HepG2 (cell line): Measurements from ENCODE around the gene HADHA. TPM values are rescaled to one million over a fixed set of nuclear protein-coding genes. Genes with fewer than 3 reads are reported as not detected.

ENCODE experiments used
- ARHGAP35 ChIP-seq: sonication (generic); formaldehyde crosslinking; IDR thresholded peaks from 2 replicates; pipeline ENCODE4 v1.9.0; 2022; ENCODE audit warnings: mild to moderate bottlenecking, inconsistent platforms, moderate library complexity, missing genetic modification reagents, borderline replicate concordance
- DMAP1 ChIP-seq: IDR thresholded peaks from 2 replicates; pipeline ENCODE4 v1.6.1; 2016
- HMGXB4 ChIP-seq, 2 experiments: sonication (generic) in 1 of 2; formaldehyde crosslinking in 1 of 2; IDR thresholded peaks; 2 replicates each; pipeline versions ENCODE4 v1.4.0 to v1.6.1; 2018 to 2020; ENCODE audit warnings: missing genetic modification reagents in 2 of 2, borderline replicate concordance in 1 of 2, low read depth in 1 of 2, mild to moderate bottlenecking in 1 of 2, missing biosample characterization in 1 of 2
- IKZF4 ChIP-seq: sonication (generic); formaldehyde crosslinking; IDR thresholded peaks from 2 replicates; pipeline ENCODE4 v1.5.1; 2020; ENCODE audit warnings: borderline replicate concordance, mild to moderate bottlenecking, low read depth, missing genetic modification reagents; ENCODE audit errors: not compliant biosample characterization
- MYPOP ChIP-seq: sonication (generic); formaldehyde crosslinking; IDR thresholded peaks from 2 replicates; pipeline ENCODE4 v1.8.1; 2023; ENCODE audit warnings: mild to moderate bottlenecking, moderate library complexity, missing genetic modification reagents
- NFE2L2 ChIP-seq: fragments of 150-350 bp; IDR thresholded peaks from 2 replicates; pipeline ENCODE4 v1.6.1; 2014; ENCODE audit warnings: low read length
- NR3C1 ChIP-seq: sonication (generic); formaldehyde crosslinking; IDR thresholded peaks from 2 replicates; pipeline ENCODE4 v1.4.0; 2020; ENCODE audit warnings: missing genetic modification reagents
- PHF20 ChIP-seq: sonication (generic); formaldehyde crosslinking; IDR thresholded peaks from 2 replicates; pipeline ENCODE4 v1.5.0; 2020; ENCODE audit warnings: mild to moderate bottlenecking, missing genetic modification reagents
- POLR2A ChIP-seq, 2 experiments: IDR thresholded peaks; 2 replicates each; pipeline ENCODE4 v1.6.1; 2011; ENCODE audit warnings: low read depth in 2 of 2, low read length in 2 of 2, mild to moderate bottlenecking in 1 of 2, moderate library complexity in 1 of 2; ENCODE audit not compliant: insufficient read depth in 1 of 2
- RCOR2 ChIP-seq: IDR thresholded peaks from 2 replicates; pipeline ENCODE4 v1.6.1; 2016; ENCODE audit warnings: missing biosample characterization, missing genetic modification reagents
- TFE3 ChIP-seq: IDR thresholded peaks from 2 replicates; pipeline ENCODE4 v1.6.1; 2016
- ZHX1 ChIP-seq: sonication (generic); formaldehyde crosslinking; IDR thresholded peaks from 2 replicates; pipeline ENCODE4 v1.8.1; 2022; ENCODE audit warnings: low read depth, mild to moderate bottlenecking, missing genetic modification reagents
- ZMAT3 ChIP-seq: sonication (generic); formaldehyde crosslinking; conservative IDR thresholded peaks from 2 replicates; pipeline ENCODE4 v1.7.0; 2021; ENCODE audit warnings: missing genetic modification reagents
- polyA plus RNA-seq, 8 experiments: library from polyadenylated mRNA; depleted of rRNA in 3 of 8; stranded (reverse) in 7 of 8; unstranded in 1 of 8; fragments of >200 nt; fragmentation: Illumina TruSeq in 4 of 8; extraction: Trizol in 4 of 8; gene quantifications; 2 replicates each; pipeline versions ENCODE4 v1.2.1 to v1.2.3, GENCODE V29; 2011 to 2016; ENCODE audit warnings: low read depth in 4 of 8, missing spikeins in 1 of 8, mixed read lengths in 1 of 8; ENCODE audit not compliant: insufficient read depth in 1 of 8
- total RNA-seq, 5 experiments: library from RNA; depleted of rRNA; stranded (reverse); fragments of >200 nt; fragmentation: Illumina TruSeq; extraction: Trizol; gene quantifications; 2 replicates each; pipeline ENCODE4 v1.2.3, GENCODE V29; 2016; ENCODE audit warnings: low read depth in 1 of 5
- TF ChIP-seq, protein P1 (sequence below): sonication (generic); formaldehyde crosslinking; IDR thresholded peaks from 2 replicates; pipeline ENCODE4 v1.8.0; 2023; ENCODE audit warnings: mild to moderate bottlenecking, missing genetic modification reagents

Gene HADHA
- total and polyA plus RNA-seq, 2 of the 13 experiments (the other 11 are each of a cell fraction or from before 2014, with no cell fraction given): 102 to 270 TPM

GRCh38 chr2:26244309-26245230, at the start of gene HADHA, which contains the start of gene HADHB (continued):
- TF ChIP-seq ZHX1 (CRISPR knock-in tag): peak; percentile 82
- no peak for TF ChIP-seq IKZF4 (CRISPR knock-in tag)
- peak; percentile 80; the same call in 1 of the 2 replicates for TF ChIP-seq MYPOP (CRISPR knock-in tag)
- TF ChIP-seq ARHGAP35 (CRISPR knock-in tag): peak; percentile 54
- no peak for TF ChIP-seq NR3C1 (CRISPR knock-in tag)
- TF ChIP-seq NFE2L2: no peak
- TF ChIP-seq, protein P1, sequence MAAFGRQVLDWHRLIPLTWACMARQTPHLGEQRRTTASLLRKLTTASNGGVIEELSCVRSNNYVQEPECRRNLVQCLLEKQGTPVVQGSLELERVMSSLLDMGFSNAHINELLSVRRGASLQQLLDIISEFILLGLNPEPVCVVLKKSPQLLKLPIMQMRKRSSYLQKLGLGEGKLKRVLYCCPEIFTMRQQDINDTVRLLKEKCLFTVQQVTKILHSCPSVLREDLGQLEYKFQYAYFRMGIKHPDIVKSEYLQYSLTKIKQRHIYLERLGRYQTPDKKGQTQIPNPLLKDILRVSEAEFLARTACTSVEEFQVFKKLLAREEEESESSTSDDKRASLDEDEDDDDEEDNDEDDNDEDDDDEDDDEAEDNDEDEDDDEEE (CRISPR knock-in tag): peak; percentile 83
- peak; percentile 68 to 88 for TF ChIP-seq HMGXB4 (CRISPR knock-in tag; IDR thresholded peaks at IDR 0.05; ENCODE audit: borderline replicate concordance in 1 of 2, low read depth in 1 of 2)
- no peak; the same call in 1 of the 2 replicates for TF ChIP-seq ZMAT3 (CRISPR knock-in tag)
- peak; percentile 87 for TF ChIP-seq DMAP1
- TF ChIP-seq RCOR2: peak; percentile 63; the same call in 1 of the 2 replicates
- TF ChIP-seq PHF20: peak; percentile 81
- peak; percentile 85 for TF ChIP-seq TFE3 (CRISPR knock-in tag)
- peak; percentile 94 to 98 for TF ChIP-seq POLR2A (IDR thresholded peaks at IDR 0.05; ENCODE audit: insufficient read depth in 1 of 2, low read depth in 2 of 2, low read length in 2 of 2)
